ENCODE results near the gene ASTN2. TPM values are rescaled to one million over a fixed set of nuclear protein-coding genes. Genes with fewer than 3 reads are reported as not detected.

The ASTN2 gene
- total RNA-seq, 4 donors from 2014 or later = 3.3 to 10.2 (median 6.3) TPM

GRCh38 chr9:117454711-117455110, 39.9 kb upstream of the ASTN2 start:
- DNase-seq = no peak
- Histone ChIP-seq H3K4me1 (no peaks in the 10 kb centered on the region), H3K27ac (no peak overlapping the region), H3K36me3 (no peaks in the 10 kb centered on the region), H3K9me3 (no peaks in the 10 kb centered on the region), H3K27me3 (no peaks in the 10 kb centered on the region), H3K4me3 (no peak overlapping the region)
- TF ChIP-seq POLR2A (IDR thresholded peaks at IDR 0.05) (no peak), CTCF (IDR thresholded peaks at IDR 0.05) (no peak)

GRCh38 chr9:117453737-117454136, 38.9 kb upstream of the ASTN2 start:
- DNase-seq = no peak
- Histone ChIP-seq H3K27me3 (no peaks in the 10 kb centered on the region), H3K36me3 (no peaks in the 10 kb centered on the region), H3K4me1 (no peaks in the 10 kb centered on the region), H3K9me3 (no peaks in the 10 kb centered on the region), H3K4me3 (no peak overlapping the region), H3K27ac (no peak overlapping the region)
- no peak for TF ChIP-seq POLR2A (IDR thresholded peaks at IDR 0.05)
- no peak for TF ChIP-seq CTCF (IDR thresholded peaks at IDR 0.05)

- H3K27ac ChIP-seq = no peak overlapping the region
- no peaks in the 10 kb centered on the region for H3K9me3 ChIP-seq
- no peaks in the 10 kb centered on the region for H3K36me3 ChIP-seq
- no peak overlapping the region for H3K4me3 ChIP-seq
- TF ChIP-seq CTCF (IDR thresholded peaks at IDR 0.05) (no peak), POLR2A (IDR thresholded peaks at IDR 0.05) (no peak)
- H3K27me3 ChIP-seq = no peaks in the 10 kb centered on the region
- DNase-seq = no peak
- H3K4me1 ChIP-seq = no peaks in the 10 kb centered on the region
Observed at GRCh38 chr9:117451311-117451710, 36.5 kb upstream of the ASTN2 start.

- Histone ChIP-seq H3K9me3 (no peaks in the 10 kb centered on the region), H3K27me3 (no peaks in the 10 kb centered on the region), H3K36me3 (no peaks in the 10 kb centered on the region), H3K4me3 (no peak overlapping the region), H3K27ac (no peak overlapping the region), H3K4me1 (no peaks in the 10 kb centered on the region)
- TF ChIP-seq POLR2A (IDR thresholded peaks at IDR 0.05) (no peak), CTCF (IDR thresholded peaks at IDR 0.05) (no peak)
- no peak for DNase-seq
Observed at GRCh38 chr9:117448066-117448465, 33.2 kb upstream of the ASTN2 start.

GRCh38 chr9:117445631-117446030, 30.8 kb upstream of the ASTN2 start:
- no peak for DNase-seq
- Histone ChIP-seq H3K9me3 (no peaks in the 10 kb centered on the region), H3K27ac (no peak overlapping the region), H3K4me1 (no peaks in the 10 kb centered on the region), H3K4me3 (no peak overlapping the region), H3K36me3 (no peaks in the 10 kb centered on the region), H3K27me3 (no peaks in the 10 kb centered on the region)
- TF ChIP-seq POLR2A (IDR thresholded peaks at IDR 0.05) (no peak), CTCF (IDR thresholded peaks at IDR 0.05) (no peak)

GRCh38 chr9:117444501-117444900, 29.6 kb upstream of the ASTN2 start:
- no peak overlapping the region for H3K4me3 ChIP-seq
- no peak for DNase-seq
- TF ChIP-seq POLR2A (IDR thresholded peaks at IDR 0.05) (no peak), CTCF (IDR thresholded peaks at IDR 0.05) (no peak)
- H3K27ac ChIP-seq = no peak overlapping the region
- H3K9me3 ChIP-seq = no peaks in the 10 kb centered on the region
- no peaks in the 10 kb centered on the region for H3K36me3 ChIP-seq
- no peaks in the 10 kb centered on the region for H3K4me1 ChIP-seq
- no peaks in the 10 kb centered on the region for H3K27me3 ChIP-seq

Data from Peyer's patch (tissue), 4 donors.